ENCODE data around the gene INSC. TPM values are rescaled to one million over a fixed set of nuclear protein-coding genes. Genes with fewer than 3 reads are reported as not detected.

INSC gene
- total and polyA plus RNA-seq, 2 experiments from 2014 or later: 0.97 to 1.5 TPM

GRCh38 chr11:15091625-15092024, 23.1 kb upstream of the INSC start:
- H3F3A ChIP-seq (replicated peaks; ENCODE audit: low read depth): no peaks in the 10 kb centered on the region
- H3K4me1 ChIP-seq (ENCODE audit: insufficient read depth): no peaks in the 10 kb centered on the region
- Mint-ChIP-seq H3K27ac (no peak overlapping the region), H3K27me3 (ENCODE audit: insufficient read depth, low read depth, poor library complexity) (no peaks in the 10 kb centered on the region), H3K36me3 (ENCODE audit: low read depth) (peaks cover 4% of the 10 kb centered on the region; the same call in 2 of the 3 replicates), H3K4me1 (no peaks in the 10 kb centered on the region), H3K9me3 (no peaks in the 10 kb centered on the region; the same call in 2 of the 3 replicates), H3K4me3 (no peak overlapping the region)
- H3K4me3 ChIP-seq: no peak overlapping the region
- H3K27me3 ChIP-seq (ENCODE audit: insufficient read depth): no peaks in the 10 kb centered on the region
- no peaks in the 10 kb centered on the region for H3K79me2 ChIP-seq (replicated peaks; ENCODE audit: insufficient read depth)
- H3K36me3 ChIP-seq (ENCODE audit: insufficient read depth): no peaks in the 10 kb centered on the region
- ATAC-seq (no peak), DNase-seq (ENCODE audit: low spot score) (no peak)
- H3K9me2 ChIP-seq (ENCODE audit: insufficient read depth): peaks cover 10% of the 10 kb centered on the region; the same call in 1 of the 2 replicates
- H3K27ac ChIP-seq (ENCODE audit: low read depth): no peak overlapping the region
- H2AFZ ChIP-seq: no peak overlapping the region
- no peak overlapping the region for H3K4me2 ChIP-seq
- TF ChIP-seq NANOG (IDR thresholded peaks at IDR 0.05; ENCODE audit: borderline replicate concordance): no peak
- no peak for TF ChIP-seq CTCF (conservative IDR thresholded peaks at IDR 0.05; ENCODE audit: low read depth in 2 of 2)
- TF ChIP-seq ETS1 (IDR thresholded peaks at IDR 0.05): no peak
- no peak for TF ChIP-seq REST (IDR thresholded peaks at IDR 0.05; ENCODE audit: unreplicated experiment)
- no peak for TF ChIP-seq POLR2AphosphoS5 (IDR thresholded peaks at IDR 0.05; ENCODE audit: low read depth)
- no peak for TF ChIP-seq ZNF462 (CRISPR knock-in tag; IDR thresholded peaks at IDR 0.05)
- no peak for TF ChIP-seq ZNF331 (CRISPR knock-in tag; IDR thresholded peaks at IDR 0.05; ENCODE audit: low read depth)
- TF ChIP-seq EZH2phosphoT487 (IDR thresholded peaks at IDR 0.05; ENCODE audit: unreplicated experiment): no peak
- no peak for TF ChIP-seq STAT1 (IDR thresholded peaks at IDR 0.05; ENCODE audit: unreplicated experiment)
- no peak for TF ChIP-seq ZNF114 (CRISPR knock-in tag; IDR thresholded peaks at IDR 0.05)
- no peak for TF ChIP-seq EZH2 (IDR thresholded peaks at IDR 0.05; ENCODE audit: low read depth, unreplicated experiment)
- no peak for TF ChIP-seq JUNB (IDR thresholded peaks at IDR 0.05; ENCODE audit: unreplicated experiment)
- no peak for TF ChIP-seq CREB1 (CRISPR knock-in tag; IDR thresholded peaks at IDR 0.05; ENCODE audit: low read depth)
- no peaks in the 10 kb centered on the region for H4K20me1 ChIP-seq (replicated peaks; ENCODE audit: insufficient read depth)

Data from GM23338 (cell line).